Naive B cell (primary cell): ENCODE measurements around the gene CHD6. TPM values are rescaled to one million over a fixed set of nuclear protein-coding genes. Genes with fewer than 3 reads are reported as not detected.
A peak's percentile ranks its signal among the peaks of the same experiment; 100 is the strongest.

Experiments used
- ATAC-seq, 2 donors: fragments of 150-1000 bp; cut with Tn5 transposase; 2 replicates each; pipeline ENCODE4 v1.10.0; 2021; ENCODE audit warnings: low read depth in 2 of 2, mild to moderate bottlenecking in 2 of 2, moderate library complexity in 2 of 2
- DNase-seq: peaks from one replicate; pipeline ENCODE4 v3.0.0; 2022
- H3K27ac Mint-ChIP-seq, 6 donors: one replicate each; pipeline ENCODE4 v1.8.0; 2020 to 2022; ENCODE audit warnings: mild to moderate bottlenecking in 6 of 6, mixed read lengths in 6 of 6, moderate library complexity in 5 of 6, inconsistent platforms in 2 of 6
- H3K27me3 Mint-ChIP-seq, 3 donors: one replicate each; pipeline ENCODE4 v1.8.0; 2021 to 2022; ENCODE audit warnings: mixed read lengths in 3 of 3, mild to moderate bottlenecking in 1 of 3
- H3K36me3 Mint-ChIP-seq, 2 donors: one replicate each; pipeline ENCODE4 v1.8.0; 2020 to 2022; ENCODE audit warnings: mixed read lengths in 2 of 2, inconsistent platforms in 1 of 2, mild to moderate bottlenecking in 1 of 2
- H3K4me1 Mint-ChIP-seq, 3 donors: one replicate each; pipeline ENCODE4 v1.8.0; 2020 to 2022; ENCODE audit warnings: mixed read lengths in 3 of 3, inconsistent platforms in 1 of 3, mild to moderate bottlenecking in 1 of 3, moderate library complexity in 1 of 3
- H3K4me3 Mint-ChIP-seq, 8 donors: one replicate each; pipeline ENCODE4 v1.8.0; 2020 to 2022; ENCODE audit warnings: mild to moderate bottlenecking in 8 of 8, mixed read lengths in 8 of 8, moderate library complexity in 8 of 8, inconsistent platforms in 2 of 8
- H3K9me3 Mint-ChIP-seq, 7 donors: one replicate each; pipeline ENCODE4 v1.8.0; 2020 to 2022; ENCODE audit warnings: mixed read lengths in 7 of 7, mild to moderate bottlenecking in 5 of 7, inconsistent platforms in 2 of 7, moderate library complexity in 1 of 7
- polyA plus RNA-seq, 6 donors: library from polyadenylated mRNA; unstranded; fragments of 300-500 nt; fragmentation: Illumina TruSeq; gene quantifications; one replicate each; pipeline ENCODE4 v1.2.3, GENCODE V29; 2021; ENCODE audit warnings: low read depth in 6 of 6

The CHD6 gene
- polyA plus RNA-seq, 6 donors from 2014 or later = 30.5 to 82.8 (median 51.9) TPM

- ATAC-seq (no peak), DNase-seq (no peak)
- Mint-ChIP-seq H3K36me3 (peaks cover 21 to 23% of the 10 kb centered on the region in 2 donors), H3K4me1 (peaks cover 38 to 47% (median 45%) of the 10 kb centered on the region in 3 donors), H3K27me3 (no peaks in the 10 kb centered on the region), H3K27ac (peak overlapping the region; percentile 31 to 91 (median 54)), H3K4me3 (peak overlapping the region in 3 of 8 donors; percentile 4 to 35 (median 21)), H3K9me3 (peaks cover 0 to 2% (median 0%) of the 10 kb centered on the region in 7 donors)
These were observed 93.1 kb downstream of the CHD6 start for GRCh38 chr20:41524980-41525613.

GRCh38 chr20:41523857-41524256 is 94.3 kb downstream of the CHD6 start:
- Mint-ChIP-seq H3K36me3 (peaks cover 11 to 18% of the 10 kb centered on the region in 2 donors), H3K27ac (no peak overlapping the region), H3K4me1 (peaks cover 38 to 41% (median 40%) of the 10 kb centered on the region in 3 donors), H3K27me3 (no peaks in the 10 kb centered on the region), H3K4me3 (no peak overlapping the region), H3K9me3 (peaks cover 0 to 2% (median 0%) of the 10 kb centered on the region in 7 donors)
- ATAC-seq (no peak), DNase-seq (no peak)

- DNase-seq = no peak
- Mint-ChIP-seq H3K27me3 (no peaks in the 10 kb centered on the region), H3K4me1 (peaks cover 0 to 27% (median 24%) of the 10 kb centered on the region in 3 donors), H3K4me3 (no peak overlapping the region), H3K27ac (no peak overlapping the region), H3K36me3 (peaks cover 46 to 49% of the 10 kb centered on the region in 2 donors), H3K9me3 (no peaks in the 10 kb centered on the region)
- no peak for ATAC-seq
These were observed 104.3 kb downstream of the CHD6 start for GRCh38 chr20:41513829-41514228.

- Mint-ChIP-seq H3K36me3 (peaks cover 52 to 59% of the 10 kb centered on the region in 2 donors), H3K4me1 (peaks cover 4 to 34% (median 29%) of the 10 kb centered on the region in 3 donors), H3K27me3 (no peaks in the 10 kb centered on the region), H3K4me3 (no peak overlapping the region), H3K27ac (no peak overlapping the region), H3K9me3 (no peaks in the 10 kb centered on the region)
- DNase-seq (no peak), ATAC-seq (no peak)
These were observed 105.6 kb downstream of the CHD6 start for GRCh38 chr20:41512624-41513023.

GRCh38 chr20:41510847-41511450 is 107.2 kb downstream of the CHD6 start:
- DNase-seq = no peak
- peaks cover 1 to 6% (median 1%) of the 10 kb centered on the region in 7 donors for H3K9me3 Mint-ChIP-seq
- ATAC-seq = no peak
- H3K36me3 Mint-ChIP-seq = peaks cover 67 to 68% of the 10 kb centered on the region in 2 donors
- no peak overlapping the region for H3K4me3 Mint-ChIP-seq
- H3K27me3 Mint-ChIP-seq = no peaks in the 10 kb centered on the region
- peaks cover 4 to 26% (median 24%) of the 10 kb centered on the region in 3 donors for H3K4me1 Mint-ChIP-seq
- no peak overlapping the region for H3K27ac Mint-ChIP-seq

- Mint-ChIP-seq H3K27ac (peak overlapping the region in 1 of 6 donors; percentile 89), H3K4me1 (peaks cover 4 to 21% (median 19%) of the 10 kb centered on the region in 3 donors), H3K27me3 (no peaks in the 10 kb centered on the region), H3K4me3 (no peak overlapping the region), H3K9me3 (peaks cover 1 to 13% (median 6%) of the 10 kb centered on the region in 7 donors), H3K36me3 (peaks cover 74% of the 10 kb centered on the region in 2 donors)
- DNase-seq (no peak), ATAC-seq (no peak)
These were observed 108.0 kb downstream of the CHD6 start for GRCh38 chr20:41510224-41510623.

GRCh38 chr20:41509316-41510200 is 108.6 kb downstream of the CHD6 start:
- Mint-ChIP-seq H3K27me3 (no peaks in the 10 kb centered on the region), H3K4me3 (no peak overlapping the region), H3K36me3 (peaks cover 68 to 69% of the 10 kb centered on the region in 2 donors), H3K4me1 (peaks cover 4 to 19% (median 14%) of the 10 kb centered on the region in 3 donors), H3K9me3 (peaks cover 4 to 19% (median 6%) of the 10 kb centered on the region in 7 donors), H3K27ac (peak overlapping the region in 3 of 6 donors; percentile 33 to 89 (median 87))
- no peak for DNase-seq
- no peak for ATAC-seq

GRCh38 chr20:41508335-41508734 is 109.8 kb downstream of the CHD6 start:
- DNase-seq (no peak), ATAC-seq (no peak)
- no peak overlapping the region for H3K4me3 Mint-ChIP-seq
- H3K4me1 Mint-ChIP-seq = peaks cover 4 to 20% (median 14%) of the 10 kb centered on the region in 3 donors
- H3K27ac Mint-ChIP-seq = peak overlapping the region in 3 of 6 donors; percentile 1 to 25 (median 18)
- peaks cover 4 to 19% (median 6%) of the 10 kb centered on the region in 7 donors for H3K9me3 Mint-ChIP-seq
- H3K36me3 Mint-ChIP-seq = peaks cover 65 to 66% of the 10 kb centered on the region in 2 donors
- H3K27me3 Mint-ChIP-seq = no peaks in the 10 kb centered on the region

- no peaks in the 10 kb centered on the region for H3K27me3 Mint-ChIP-seq
- no peak for DNase-seq
- ATAC-seq = no peak
- peaks cover 4 to 20% (median 14%) of the 10 kb centered on the region in 3 donors for H3K4me1 Mint-ChIP-seq
- H3K4me3 Mint-ChIP-seq = no peak overlapping the region
- peaks cover 62% of the 10 kb centered on the region in 2 donors for H3K36me3 Mint-ChIP-seq
- H3K9me3 Mint-ChIP-seq = peaks cover 4 to 19% (median 6%) of the 10 kb centered on the region in 7 donors
- peak overlapping the region in 2 of 6 donors; percentile 1 to 25 for H3K27ac Mint-ChIP-seq
These were observed 110.3 kb downstream of the CHD6 start for GRCh38 chr20:41507851-41508250.

- no peak for ATAC-seq
- Mint-ChIP-seq H3K9me3 (peaks cover 4 to 19% (median 6%) of the 10 kb centered on the region in 7 donors), H3K4me3 (no peak overlapping the region), H3K36me3 (peaks cover 58% of the 10 kb centered on the region in 2 donors), H3K27ac (no peak overlapping the region), H3K4me1 (peaks cover 4 to 20% (median 14%) of the 10 kb centered on the region in 3 donors), H3K27me3 (no peaks in the 10 kb centered on the region)
- DNase-seq = no peak
These were observed 110.7 kb downstream of the CHD6 start for GRCh38 chr20:41507436-41507835.

- peaks cover 47% of the 10 kb centered on the region in 2 donors for H3K36me3 Mint-ChIP-seq
- peaks cover 4 to 16% (median 10%) of the 10 kb centered on the region in 3 donors for H3K4me1 Mint-ChIP-seq
- peaks cover 4 to 19% (median 6%) of the 10 kb centered on the region in 7 donors for H3K9me3 Mint-ChIP-seq
- ATAC-seq (no peak), DNase-seq (no peak)
- H3K27me3 Mint-ChIP-seq = no peaks in the 10 kb centered on the region
- H3K4me3 Mint-ChIP-seq = peak overlapping the region in 1 of 8 donors; percentile 12
- H3K27ac Mint-ChIP-seq = peak overlapping the region in 2 of 6 donors; percentile 2 to 15
These were observed 111.8 kb downstream of the CHD6 start for GRCh38 chr20:41506192-41506915.

GRCh38 chr20:41505184-41505583 is 113.0 kb downstream of the CHD6 start:
- ATAC-seq (no peak), DNase-seq (no peak)
- H3K27ac Mint-ChIP-seq = no peak overlapping the region
- peaks cover 4 to 13% (median 7%) of the 10 kb centered on the region in 3 donors for H3K4me1 Mint-ChIP-seq
- peak overlapping the region in 1 of 8 donors; percentile 20 for H3K4me3 Mint-ChIP-seq
- H3K36me3 Mint-ChIP-seq = peaks cover 43 to 44% of the 10 kb centered on the region in 2 donors
- H3K9me3 Mint-ChIP-seq = peaks cover 4 to 19% (median 6%) of the 10 kb centered on the region in 7 donors
- no peaks in the 10 kb centered on the region for H3K27me3 Mint-ChIP-seq
